ENCODE measurements around the gene NCEH1.

GRCh38 chr3:172600644-172601065, 110.2 kb downstream of the NCEH1 start:
- TF ChIP-seq CTCF (IDR thresholded peaks at IDR 0.05) (no peak), POLR2AphosphoS5 (IDR thresholded peaks at IDR 0.05) (no peak)

Data from prostate gland (tissue), 2 donors.